ENCODE measurements around the gene RAD51D.
"Not testable (repeated sequence)": the region's sequence is repeated elsewhere in the genome, so short reads cannot be mapped to it uniquely, and the experiment has no call there.

RAD51D gene

DNA sequence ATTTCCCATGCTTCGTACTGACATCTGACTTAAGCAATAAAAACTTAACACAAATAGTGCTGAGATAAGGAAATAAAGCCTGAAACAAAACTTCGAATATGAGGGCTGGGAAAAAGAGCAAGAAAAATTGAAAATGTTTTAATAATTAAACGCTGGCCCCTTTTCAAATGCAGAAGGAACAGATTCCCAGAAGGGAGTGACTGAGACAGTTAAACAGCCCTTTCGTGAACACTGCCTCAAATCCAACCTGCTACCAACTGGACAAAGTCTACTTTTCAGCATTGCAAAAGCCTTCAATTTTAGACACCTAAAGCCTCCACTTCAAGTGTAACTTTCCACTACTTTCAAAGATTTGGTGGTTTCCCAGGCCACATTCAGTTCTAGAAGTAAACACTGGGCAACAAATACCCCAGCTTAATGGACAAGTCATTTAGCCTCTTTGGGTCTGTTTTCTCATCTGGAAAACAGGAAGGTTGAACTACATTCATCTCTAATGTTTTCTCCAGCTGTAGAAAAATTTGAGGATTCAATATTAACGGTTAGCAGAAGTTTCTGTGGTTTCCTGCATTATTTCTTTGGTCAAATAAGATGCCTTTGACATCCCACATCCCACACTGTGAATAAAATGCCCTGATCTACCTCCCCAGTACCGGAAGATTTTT is 68.0 kb downstream of the RAD51D start:
- Histone ChIP-seq H3K4me3 (ENCODE audit: insufficient read depth, low read depth, low read length) (no peak overlapping the region), H3K4me1 (ENCODE audit: control insufficient read depth, insufficient read depth, low read length) (peaks cover 4% of the 10 kb centered on the region), H3K27ac (ENCODE audit: insufficient read depth, low read depth, low read length, poor library complexity, severe bottlenecking) (no peak overlapping the region), H3K9me3 (ENCODE audit: control insufficient read depth, low read length) (no peaks in the 10 kb centered on the region), H3K36me3 (ENCODE audit: control insufficient read depth, insufficient read depth, low read length) (no peaks in the 10 kb centered on the region), H3K27me3 (ENCODE audit: control insufficient read depth, insufficient read depth, low read length, poor library complexity, severe bottlenecking) (no peaks in the 10 kb centered on the region)
- 84 to 94% methylated on average over 5 to 6 of the region's 6 CpGs for whole genome bisulfite sequencing, 2 experiments

DNA sequence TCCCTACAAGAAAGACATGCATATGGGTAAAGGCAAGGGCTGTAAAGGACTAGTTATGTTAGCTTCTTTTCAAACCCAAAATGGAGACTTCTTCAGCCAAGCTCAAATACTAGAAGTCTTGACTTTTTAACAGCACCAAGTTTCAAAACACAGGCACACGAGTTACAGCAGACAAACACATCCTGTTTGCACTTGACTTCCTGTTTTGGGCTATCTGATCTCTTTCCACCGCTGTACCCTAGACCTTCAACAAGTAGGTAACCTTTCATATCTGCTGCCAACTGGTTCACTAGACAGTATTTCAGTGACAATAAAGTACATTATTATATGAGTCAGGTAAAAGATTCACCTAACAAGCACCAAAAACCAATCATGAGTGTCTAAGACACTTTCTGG is 68.5 kb downstream of the RAD51D start:
- H3K27ac ChIP-seq (ENCODE audit: insufficient read depth, low read depth, low read length, poor library complexity, severe bottlenecking): no peak overlapping the region
- H3K4me3 ChIP-seq (ENCODE audit: insufficient read depth, low read depth, low read length): no peak overlapping the region
- H3K9me3 ChIP-seq (ENCODE audit: control insufficient read depth, low read length): no peaks in the 10 kb centered on the region
- WGBS, 2 experiments: 86 to 88% methylated on average over 2 of the region's 2 CpGs
- H3K36me3 ChIP-seq (ENCODE audit: control insufficient read depth, insufficient read depth, low read length): no peaks in the 10 kb centered on the region
- H3K4me1 ChIP-seq (ENCODE audit: control insufficient read depth, insufficient read depth, low read length): peaks cover 4% of the 10 kb centered on the region
- no peaks in the 10 kb centered on the region for H3K27me3 ChIP-seq (ENCODE audit: control insufficient read depth, insufficient read depth, low read length, poor library complexity, severe bottlenecking)

DNA sequence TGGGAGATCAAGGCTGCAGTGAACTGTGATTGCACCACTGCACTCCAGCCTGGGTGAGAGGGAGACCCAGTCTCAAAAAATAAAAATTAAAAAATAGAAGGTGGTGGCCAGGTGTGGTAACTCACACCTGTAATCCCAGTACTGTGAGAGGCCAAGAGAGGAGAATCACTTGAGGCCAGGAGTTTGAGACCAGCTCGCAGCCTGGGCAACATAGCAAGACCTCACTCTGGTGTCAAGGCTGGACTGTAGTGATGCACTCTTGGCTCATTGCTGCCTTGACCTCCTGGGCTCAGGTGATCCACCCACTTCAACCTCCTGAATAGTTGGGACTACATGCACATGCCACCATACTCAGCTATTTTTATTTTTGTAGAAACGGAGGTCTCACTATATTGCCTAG is 69.5 kb downstream of the RAD51D start:
- Histone ChIP-seq H3K27ac (ENCODE audit: insufficient read depth, low read depth, low read length, poor library complexity, severe bottlenecking) (no peak overlapping the region), H3K9me3 (ENCODE audit: control insufficient read depth, low read length) (no peaks in the 10 kb centered on the region), H3K4me1 (ENCODE audit: control insufficient read depth, insufficient read depth, low read length) (peaks cover 4% of the 10 kb centered on the region), H3K27me3 (ENCODE audit: control insufficient read depth, insufficient read depth, low read length, poor library complexity, severe bottlenecking) (no peaks in the 10 kb centered on the region), H3K4me3 (ENCODE audit: insufficient read depth, low read depth, low read length) (no peak overlapping the region), H3K36me3 (ENCODE audit: control insufficient read depth, insufficient read depth, low read length) (no peaks in the 10 kb centered on the region)
- WGBS, 2 experiments: 91 to 93% methylated on average over 2 of the region's 2 CpGs

DNA sequence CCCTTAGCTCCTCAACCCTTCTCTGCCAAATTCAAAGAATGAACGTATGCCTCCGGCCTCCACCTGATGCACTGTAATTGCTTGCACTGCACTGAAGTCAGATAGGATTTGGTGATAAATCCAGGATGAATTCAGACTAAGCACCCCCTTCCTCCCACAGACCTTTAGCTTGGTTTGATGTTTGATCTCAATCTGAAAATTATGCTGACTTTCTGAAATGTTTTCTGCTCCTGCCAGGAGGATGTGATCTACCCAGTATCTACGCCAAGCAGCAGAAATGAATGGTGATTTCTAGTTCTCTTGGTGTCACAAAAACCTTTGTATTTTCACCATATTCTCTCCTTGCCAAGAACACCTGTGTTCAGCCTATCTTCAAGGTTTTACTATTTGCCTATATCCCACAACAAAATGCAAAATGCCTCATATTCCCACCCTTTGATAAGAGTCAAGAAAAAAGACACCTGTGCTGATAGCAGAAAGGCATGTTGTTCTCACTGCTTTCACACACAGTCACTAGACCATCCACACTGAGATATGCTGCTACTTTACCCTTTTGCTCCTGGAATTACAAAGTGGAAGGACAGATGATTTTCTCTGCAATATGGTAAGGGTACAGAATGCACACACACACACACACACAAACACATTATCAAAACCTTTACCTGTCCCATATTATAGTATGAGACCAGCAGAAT is 70.8 kb downstream of the RAD51D start:
- Histone ChIP-seq H3K4me1 (ENCODE audit: control insufficient read depth, insufficient read depth, low read length) (peaks cover 4% of the 10 kb centered on the region), H3K36me3 (ENCODE audit: control insufficient read depth, insufficient read depth, low read length) (no peaks in the 10 kb centered on the region), H3K9me3 (ENCODE audit: control insufficient read depth, low read length) (no peaks in the 10 kb centered on the region), H3K27me3 (ENCODE audit: control insufficient read depth, insufficient read depth, low read length, poor library complexity, severe bottlenecking) (no peaks in the 10 kb centered on the region), H3K4me3 (ENCODE audit: insufficient read depth, low read depth, low read length) (no peak overlapping the region), H3K27ac (ENCODE audit: insufficient read depth, low read depth, low read length, poor library complexity, severe bottlenecking) (no peak overlapping the region)
- 85 to 93% methylated on average over 3 of the region's 3 CpGs for WGBS, 2 experiments

DNA sequence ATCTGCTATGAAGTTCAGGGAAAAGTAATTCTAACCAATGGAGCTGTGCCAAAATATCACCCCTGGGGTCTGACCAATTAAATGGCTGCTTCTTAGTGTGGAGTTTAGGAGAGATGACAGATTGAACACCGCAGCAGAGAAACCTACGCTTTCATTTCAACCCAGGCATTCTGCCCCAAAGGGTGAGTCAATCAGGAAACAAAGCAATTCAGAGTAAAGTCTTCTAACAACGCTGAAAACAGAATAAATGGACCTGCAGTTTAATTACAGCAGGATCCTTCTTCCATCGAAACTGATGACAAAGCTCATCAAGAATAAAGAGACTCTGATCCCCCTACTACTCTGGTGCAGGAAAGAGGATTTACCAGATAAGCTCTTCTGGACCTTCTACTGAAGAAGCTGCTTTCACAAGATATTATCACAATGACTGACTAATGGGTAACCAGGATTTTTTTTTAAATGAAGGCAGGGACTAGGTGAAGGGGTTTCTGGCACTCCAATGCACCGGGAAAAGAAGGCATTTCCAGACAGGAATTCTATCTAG is 72.8 kb downstream of the RAD51D start:
- Histone ChIP-seq H3K36me3 (ENCODE audit: control insufficient read depth, insufficient read depth, low read length) (no peaks in the 10 kb centered on the region), H3K4me1 (ENCODE audit: control insufficient read depth, insufficient read depth, low read length) (peaks cover 4% of the 10 kb centered on the region), H3K9me3 (ENCODE audit: control insufficient read depth, low read length) (no peaks in the 10 kb centered on the region), H3K27me3 (ENCODE audit: control insufficient read depth, insufficient read depth, low read length, poor library complexity, severe bottlenecking) (no peaks in the 10 kb centered on the region), H3K27ac (ENCODE audit: insufficient read depth, low read depth, low read length, poor library complexity, severe bottlenecking) (no peak overlapping the region), H3K4me3 (ENCODE audit: insufficient read depth, low read depth, low read length) (no peak overlapping the region)
- WGBS, 2 experiments: 79 to 86% methylated on average over 5 of the region's 5 CpGs

DNA sequence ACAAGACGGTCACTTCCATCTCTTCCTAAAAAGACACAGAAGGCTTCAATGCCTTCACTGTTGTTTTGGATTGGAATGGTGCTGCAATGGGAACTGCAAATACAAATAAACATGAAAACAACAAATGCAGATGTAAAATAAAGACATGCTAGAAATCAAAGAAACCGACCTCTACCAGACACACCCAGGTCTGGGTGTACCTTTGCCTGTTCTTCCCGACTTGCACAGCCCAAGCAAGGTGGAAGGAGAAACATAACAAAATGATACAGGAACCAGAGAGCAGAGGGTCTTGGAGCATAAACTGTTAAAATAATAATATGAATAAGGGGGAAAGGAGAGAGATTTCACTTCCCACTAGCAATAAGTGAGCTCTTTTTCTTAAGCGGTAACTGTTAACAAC is 73.4 kb downstream of the RAD51D start:
- peaks cover 4% of the 10 kb centered on the region for H3K4me1 ChIP-seq (ENCODE audit: control insufficient read depth, insufficient read depth, low read length)

DNA sequence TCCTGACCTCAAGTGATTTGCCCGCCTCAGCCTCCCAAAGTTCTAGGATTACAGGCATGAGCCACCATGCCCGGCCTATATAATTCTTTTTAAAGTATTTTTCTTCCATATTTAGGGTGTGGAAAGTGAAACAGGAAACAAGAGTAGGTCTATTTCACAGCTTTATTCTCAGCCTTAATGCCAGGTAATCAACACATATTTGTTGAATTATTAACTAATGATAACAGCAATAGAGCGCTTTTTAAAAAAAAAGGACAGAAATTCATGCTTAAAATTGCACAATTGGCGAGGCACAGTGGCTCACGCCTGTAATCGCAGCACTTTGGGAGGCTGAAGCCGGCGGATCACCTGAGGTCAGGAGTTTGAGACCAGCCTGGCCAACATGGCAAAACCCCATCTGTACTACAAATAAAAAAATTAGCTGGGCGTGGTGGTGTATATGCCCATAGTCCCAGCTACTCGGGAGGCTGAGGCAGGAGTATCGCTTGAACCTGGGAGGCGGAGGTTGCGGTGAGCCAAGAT is 74.1 kb downstream of the RAD51D start:
- not testable (repeated sequence) for H3K27me3 ChIP-seq (ENCODE audit: control insufficient read depth, insufficient read depth, low read length, poor library complexity, severe bottlenecking); H3K9me3 ChIP-seq (ENCODE audit: control insufficient read depth, low read length); H3K4me3 ChIP-seq (ENCODE audit: insufficient read depth, low read depth, low read length); H3K27ac ChIP-seq (ENCODE audit: insufficient read depth, low read depth, low read length, poor library complexity, severe bottlenecking); H3K4me1 ChIP-seq (ENCODE audit: control insufficient read depth, insufficient read depth, low read length); H3K36me3 ChIP-seq (ENCODE audit: control insufficient read depth, insufficient read depth, low read length)
- WGBS, 2 experiments: 92 to 97% methylated on average over 11 to 12 of the region's 13 CpGs

More for the DNA sequence above, 73.4 kb downstream of the RAD51D start:
- H3K27me3 ChIP-seq (ENCODE audit: control insufficient read depth, insufficient read depth, low read length, poor library complexity, severe bottlenecking): no peaks in the 10 kb centered on the region
- H3K27ac ChIP-seq (ENCODE audit: insufficient read depth, low read depth, low read length, poor library complexity, severe bottlenecking): no peak overlapping the region
- H3K36me3 ChIP-seq (ENCODE audit: control insufficient read depth, insufficient read depth, low read length): no peaks in the 10 kb centered on the region
- 93 to 94% methylated on average over 3 to 4 of the region's 4 CpGs for WGBS, 2 experiments
- no peaks in the 10 kb centered on the region for H3K9me3 ChIP-seq (ENCODE audit: control insufficient read depth, low read length)
- no peak overlapping the region for H3K4me3 ChIP-seq (ENCODE audit: insufficient read depth, low read depth, low read length)

DNA sequence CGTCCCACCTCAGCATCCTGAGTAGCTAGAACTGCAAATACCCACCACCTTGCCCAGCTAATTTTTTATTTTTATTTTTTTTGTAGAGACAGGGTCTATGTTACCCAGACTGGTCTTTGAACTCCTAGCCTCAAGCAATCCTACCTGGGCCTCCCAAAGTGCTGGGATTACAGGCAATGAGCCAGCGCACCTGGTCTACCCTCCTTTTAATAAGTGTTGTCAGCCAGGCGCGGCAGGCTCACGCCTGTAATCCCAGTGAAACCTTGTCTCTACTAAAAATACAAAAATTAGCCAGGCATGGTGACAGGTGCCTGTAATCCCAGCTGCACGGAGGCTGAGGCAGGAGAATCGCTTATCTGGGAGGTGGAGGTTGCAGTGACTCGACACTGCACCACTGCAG is 75.5 kb downstream of the RAD51D start:
- H3K9me3 ChIP-seq (ENCODE audit: control insufficient read depth, low read length): no peaks in the 10 kb centered on the region
- H3K27ac ChIP-seq (ENCODE audit: insufficient read depth, low read depth, low read length, poor library complexity, severe bottlenecking): no peak overlapping the region
- H3K4me3 ChIP-seq (ENCODE audit: insufficient read depth, low read depth, low read length): no peak overlapping the region
- WGBS, 2 experiments: 88 to 94% methylated on average over 8 of the region's 8 CpGs
- peaks cover 4% of the 10 kb centered on the region for H3K4me1 ChIP-seq (ENCODE audit: control insufficient read depth, insufficient read depth, low read length)
- H3K27me3 ChIP-seq (ENCODE audit: control insufficient read depth, insufficient read depth, low read length, poor library complexity, severe bottlenecking): no peaks in the 10 kb centered on the region
- H3K36me3 ChIP-seq (ENCODE audit: control insufficient read depth, insufficient read depth, low read length): no peaks in the 10 kb centered on the region
